Activated CD8-positive, alpha-beta memory T cell treated with anti-CD3 and anti-CD28 coated beads for 48 hours (primary cell): ENCODE measurements around the gene CD33.

ENCODE experiments used
- DNase-seq, 3 experiments: peaks; one replicate each; pipeline ENCODE4 v3.0.0-alpha.2; 2020; ENCODE audit warnings: low read depth in 2 of 3, low spot score in 2 of 3

Gene CD33

GRCh38 chr19:51258165-51259160, 33.6 kb downstream of the CD33 start:
- no peak for DNase-seq

- peak in 2 of 3 experiments; percentile 10 to 17 for DNase-seq
These were observed 34.7 kb downstream of the CD33 start for GRCh38 chr19:51259348-51260245.

GRCh38 chr19:51263808-51264207, 38.9 kb downstream of the CD33 start:
- no peak for DNase-seq

GRCh38 chr19:51271067-51271466, 46.2 kb downstream of the CD33 start:
- no peak for DNase-seq

GRCh38 chr19:51272183-51272810, 47.4 kb downstream of the CD33 start:
- no peak for DNase-seq

- no peak for DNase-seq
These were observed 49.3 kb downstream of the CD33 start for GRCh38 chr19:51274049-51274770.

GRCh38 chr19:51277112-51277511, 52.2 kb downstream of the CD33 start:
- DNase-seq, result no peak

- no peak for DNase-seq
These were observed 57.5 kb downstream of the CD33 start for GRCh38 chr19:51282335-51282734.

GRCh38 chr19:51285682-51286081, 60.8 kb downstream of the CD33 start:
- DNase-seq, result no peak
